Ovary (tissue), 9 donors: Measurements from ENCODE around the gene FUT4. TPM values are rescaled to one million over a fixed set of nuclear protein-coding genes. Genes with fewer than 3 reads are reported as not detected.

Experiments
- DNase-seq, 5 donors: peaks; one replicate each; pipeline ENCODE4 v3.0.0-alpha.2; 2019 to 2020
- H3K27ac ChIP-seq, 2 donors: fragments of 200-600 bp; one replicate each; pipeline versions ENCODE4 v1.5.1 to v1.8.0; 2019 to 2022
- H3K27me3 ChIP-seq: fragments of 200-600 bp; one replicate; pipeline ENCODE4 v1.8.0; 2022
- H3K36me3 ChIP-seq: fragments of 200-600 bp; sonication (generic); one replicate; pipeline ENCODE4 v1.5.1; 2019
- H3K4me1 ChIP-seq: one replicate; pipeline ENCODE4 v1.8.1; 2013; ENCODE audit warnings: mild to moderate bottlenecking, moderate library complexity; ENCODE audit not compliant: insufficient read depth
- H3K4me3 ChIP-seq: fragments of 200-600 bp; sonication (generic); one replicate; pipeline ENCODE4 v1.5.1; 2017
- H3K9me3 ChIP-seq, 2 donors: fragments of 200-600 bp in 1 of 2; sonication (generic) in 1 of 2; one replicate each; pipeline versions ENCODE4 v1.5.1 to v1.8.1; 2013 to 2019; ENCODE audit warnings: mild to moderate bottlenecking in 1 of 2, moderate library complexity in 1 of 2
- CTCF ChIP-seq, 3 donors: fragments of 450-650 bp in 2 of 3; fragments of 200-600 bp in 1 of 3; IDR thresholded peaks; one replicate each; pipeline versions ENCODE4 v1.5.1 to v1.8.0; 2016 to 2022; ENCODE audit warnings: antibody characterized with exemption in 3 of 3, mild to moderate bottlenecking in 1 of 3
- EP300 ChIP-seq: sonication (generic); formaldehyde crosslinking; IDR thresholded peaks from one replicate; pipeline ENCODE4 v1.6.1; 2017; ENCODE audit warnings: antibody characterized with exemption
- POLR2A ChIP-seq: fragments of 450-650 bp; IDR thresholded peaks from one replicate; pipeline ENCODE4 v1.6.1; 2017; ENCODE audit warnings: antibody characterized with exemption, mild to moderate bottlenecking, moderate library complexity
- WGBS, 3 donors: extraction: QIAGEN DNeasy Blood & Tissue Kit in 1 of 3; methylation state at CpG; one replicate each; pipeline versions ENCODE4 v1.1.5 to v1.1.7; 2013 to 2017; 5-methylcytosine and 5-hydroxymethylcytosine counted together
- intact Hi-C, 4 donors: fragments of 100-400 bp; cut with DNase I; formaldehyde crosslinking; loops; one replicate each; pipeline versions ENCODE4 v1.11.0 to v1.15.1; 2022 to 2023
- polyA plus RNA-seq, 2 donors: library from polyadenylated mRNA; stranded (reverse); fragments of 200-250 nt in 1 of 2; fragments of 350-450 nt in 1 of 2; fragmentation: Illumina TruSeq in 1 of 2; extraction: RNeasy Lipid Tissue Mini Kit (QIAGEN cat#74804) in 1 of 2; gene quantifications; one replicate each; pipeline ENCODE4 v1.2.3, GENCODE V29; 2013 to 2014
- total RNA-seq, 7 donors: library from RNA; depleted of rRNA in 2 of 7; stranded (reverse); fragments of >200 nt in 2 of 7; fragmentation: NEBNext Ultra II Directional in 3 of 7; extraction: Animal tissue kit (Norgen Biotek cat#: 25700) in 3 of 7; gene quantifications; one replicate each; pipeline versions ENCODE4 v1.1.0 to v1.2.4, GENCODE V29; 2016 to 2023
- donor health status: DM: no; HTN: no; CAD: no; lungs with moderate emphysema.
- donor health status: DM: no; HTN: no; CAD: no.
- donor health status: Bipolar disorder and iron deficiency.
- donor health status: DM: yes; HTN: yes; CAD: no.
- donor health status: DM: no; HTN: no; CAD: no.
- donor health status: DM: yes; HTN: yes; CAD: no.

Gene FUT4
- total and polyA plus RNA-seq, 9 donors, result 2.7 to 7.3 (median 5.7) TPM

- H3K36me3 ChIP-seq, result no peaks in the 10 kb centered on the region
- intact Hi-C loops, result no loop called here
- no peaks in the 10 kb centered on the region for H3K9me3 ChIP-seq
- H3K27me3 ChIP-seq, result no peaks in the 10 kb centered on the region
- H3K27ac ChIP-seq, result no peak overlapping the region
- 48 to 59% (median 52%) methylated on average over 2 of the region's 2 CpGs for WGBS, 3 donors
- TF ChIP-seq POLR2A (no peak), CTCF (IDR thresholded peaks at IDR 0.05) (no peak), EP300 (no peak)
- no peak overlapping the region for H3K4me3 ChIP-seq
- no peak for DNase-seq
- no peaks in the 10 kb centered on the region for H3K4me1 ChIP-seq
Observed at GRCh38 chr11:94588366-94588942, 44.7 kb downstream of the FUT4 start.

- Histone ChIP-seq H3K4me3 (no peak overlapping the region), H3K36me3 (no peaks in the 10 kb centered on the region), H3K4me1 (no peaks in the 10 kb centered on the region), H3K27ac (no peak overlapping the region), H3K9me3 (no peaks in the 10 kb centered on the region), H3K27me3 (no peaks in the 10 kb centered on the region)
- TF ChIP-seq POLR2A (no peak), CTCF (IDR thresholded peaks at IDR 0.05) (no peak), EP300 (no peak)
- intact Hi-C loops, result no loop called here
- WGBS, 3 donors, result 69 to 78% (median 73%) methylated on average over 6 of the region's 6 CpGs
- DNase-seq, result no peak
Observed at GRCh38 chr11:94590352-94591041, 46.8 kb downstream of the FUT4 start.

GRCh38 chr11:94593030-94593429, 49.3 kb downstream of the FUT4 start:
- intact Hi-C loops, result no loop called here
- Histone ChIP-seq H3K9me3 (no peaks in the 10 kb centered on the region), H3K36me3 (no peaks in the 10 kb centered on the region), H3K27ac (no peak overlapping the region), H3K27me3 (no peaks in the 10 kb centered on the region), H3K4me3 (no peak overlapping the region), H3K4me1 (no peaks in the 10 kb centered on the region)
- TF ChIP-seq POLR2A (no peak), EP300 (no peak), CTCF (IDR thresholded peaks at IDR 0.05) (no peak)
- DNase-seq, result no peak
- WGBS, 3 donors, result 66 to 80% (median 74%) methylated on average over 2 of the region's 2 CpGs

- Histone ChIP-seq H3K9me3 (no peaks in the 10 kb centered on the region), H3K27me3 (no peaks in the 10 kb centered on the region), H3K27ac (no peak overlapping the region), H3K4me1 (no peaks in the 10 kb centered on the region), H3K36me3 (no peaks in the 10 kb centered on the region), H3K4me3 (no peak overlapping the region)
- no peak for DNase-seq
- intact Hi-C loops, result no loop called here
- WGBS, 3 donors, result 93 to 96% (median 95%) methylated on average over 6 of the region's 6 CpGs
- TF ChIP-seq CTCF (IDR thresholded peaks at IDR 0.05), result no peak
- TF ChIP-seq POLR2A, result no peak
- no peak for TF ChIP-seq EP300
Observed at GRCh38 chr11:94595076-94595475, 51.4 kb downstream of the FUT4 start.
